GM12873 (cell line): Measurements from ENCODE around the gene MACF1.

Experiments
- TF ChIP-seq, protein P1 (sequence below): IDR thresholded peaks from 2 replicates; pipeline ENCODE4 v1.5.1; 2012; ENCODE audit warnings: low read depth, mild to moderate bottlenecking, moderate library complexity, low read length, control low read depth; ENCODE audit not compliant: insufficient read depth; ENCODE audit errors: missing control alignments

Gene MACF1

DNA sequence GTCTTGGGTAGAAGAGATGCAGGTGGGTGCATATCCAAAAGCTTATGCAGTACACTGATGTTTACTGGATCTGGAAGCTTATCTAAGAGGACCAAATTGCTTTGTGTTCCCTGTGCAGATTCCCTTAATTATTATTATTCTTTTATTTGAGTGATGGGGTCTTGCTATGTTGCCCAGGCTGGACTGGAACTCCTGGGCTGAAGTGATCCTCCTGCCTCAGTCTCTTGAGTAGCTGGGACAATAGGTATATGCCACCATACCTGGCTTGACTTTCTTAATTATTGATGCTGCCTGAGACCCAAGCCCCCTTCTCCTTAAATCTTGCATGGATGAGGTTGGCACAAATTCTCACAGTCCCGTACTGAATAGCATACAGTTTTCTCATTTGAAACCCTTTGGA, 83.0 kb downstream of the MACF1 start:
- TF ChIP-seq, protein P1, sequence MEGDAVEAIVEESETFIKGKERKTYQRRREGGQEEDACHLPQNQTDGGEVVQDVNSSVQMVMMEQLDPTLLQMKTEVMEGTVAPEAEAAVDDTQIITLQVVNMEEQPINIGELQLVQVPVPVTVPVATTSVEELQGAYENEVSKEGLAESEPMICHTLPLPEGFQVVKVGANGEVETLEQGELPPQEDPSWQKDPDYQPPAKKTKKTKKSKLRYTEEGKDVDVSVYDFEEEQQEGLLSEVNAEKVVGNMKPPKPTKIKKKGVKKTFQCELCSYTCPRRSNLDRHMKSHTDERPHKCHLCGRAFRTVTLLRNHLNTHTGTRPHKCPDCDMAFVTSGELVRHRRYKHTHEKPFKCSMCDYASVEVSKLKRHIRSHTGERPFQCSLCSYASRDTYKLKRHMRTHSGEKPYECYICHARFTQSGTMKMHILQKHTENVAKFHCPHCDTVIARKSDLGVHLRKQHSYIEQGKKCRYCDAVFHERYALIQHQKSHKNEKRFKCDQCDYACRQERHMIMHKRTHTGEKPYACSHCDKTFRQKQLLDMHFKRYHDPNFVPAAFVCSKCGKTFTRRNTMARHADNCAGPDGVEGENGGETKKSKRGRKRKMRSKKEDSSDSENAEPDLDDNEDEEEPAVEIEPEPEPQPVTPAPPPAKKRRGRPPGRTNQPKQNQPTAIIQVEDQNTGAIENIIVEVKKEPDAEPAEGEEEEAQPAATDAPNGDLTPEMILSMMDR, result no peak

DNA sequence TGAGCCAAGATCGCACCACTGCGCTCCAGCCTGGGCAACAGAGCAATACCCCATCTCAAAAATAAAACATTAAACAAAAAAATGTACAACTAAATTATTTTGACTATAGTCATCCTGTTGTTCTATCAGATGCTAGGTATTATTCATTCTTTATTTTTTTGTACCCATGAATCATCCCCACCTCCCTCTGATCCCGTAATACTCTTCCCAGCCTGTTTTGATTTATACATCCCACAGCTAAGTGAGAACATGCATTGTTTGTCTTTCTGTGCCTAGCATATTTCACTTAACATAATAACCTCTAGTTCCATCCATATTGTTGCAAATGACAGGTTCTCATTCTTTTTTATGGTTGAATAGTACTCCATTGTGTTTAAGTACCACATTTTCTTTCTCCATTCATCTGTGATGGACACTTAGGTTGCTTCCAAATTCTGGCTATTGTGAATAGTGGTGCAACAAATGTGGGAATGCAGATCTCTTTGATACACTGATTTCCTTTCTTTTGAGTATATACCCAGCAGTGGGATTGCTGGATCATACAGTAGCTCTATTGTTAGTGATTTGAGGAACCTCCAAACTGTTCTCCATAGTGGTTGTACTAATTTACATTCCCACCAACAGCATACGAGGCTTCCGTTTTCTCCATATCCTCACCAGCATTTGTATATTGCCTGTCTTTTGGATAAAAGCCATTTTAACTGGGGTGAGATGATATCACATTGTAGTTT, 84.4 kb downstream of the MACF1 start:
- TF ChIP-seq, protein P1, result no peak

DNA sequence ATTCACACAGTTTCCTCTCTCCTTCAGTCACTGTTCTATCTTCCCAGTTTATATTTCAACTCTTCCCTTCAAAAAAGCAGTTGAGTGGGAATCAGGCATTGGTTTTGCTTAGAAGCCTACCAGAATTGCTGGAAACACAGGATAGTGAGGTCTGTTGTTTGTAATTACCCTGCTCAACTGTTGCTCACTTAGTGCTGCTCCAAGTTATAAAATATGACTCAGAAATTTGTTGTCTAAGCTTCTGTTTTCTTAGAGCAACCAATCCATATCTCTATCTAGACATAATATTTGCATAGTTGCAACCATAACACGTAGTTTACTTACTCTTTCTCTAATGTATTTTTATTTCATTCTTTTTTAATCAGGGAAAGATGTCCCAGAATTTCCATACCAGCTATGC, 87.9 kb downstream of the MACF1 start:
- TF ChIP-seq, protein P1, result no peak

DNA sequence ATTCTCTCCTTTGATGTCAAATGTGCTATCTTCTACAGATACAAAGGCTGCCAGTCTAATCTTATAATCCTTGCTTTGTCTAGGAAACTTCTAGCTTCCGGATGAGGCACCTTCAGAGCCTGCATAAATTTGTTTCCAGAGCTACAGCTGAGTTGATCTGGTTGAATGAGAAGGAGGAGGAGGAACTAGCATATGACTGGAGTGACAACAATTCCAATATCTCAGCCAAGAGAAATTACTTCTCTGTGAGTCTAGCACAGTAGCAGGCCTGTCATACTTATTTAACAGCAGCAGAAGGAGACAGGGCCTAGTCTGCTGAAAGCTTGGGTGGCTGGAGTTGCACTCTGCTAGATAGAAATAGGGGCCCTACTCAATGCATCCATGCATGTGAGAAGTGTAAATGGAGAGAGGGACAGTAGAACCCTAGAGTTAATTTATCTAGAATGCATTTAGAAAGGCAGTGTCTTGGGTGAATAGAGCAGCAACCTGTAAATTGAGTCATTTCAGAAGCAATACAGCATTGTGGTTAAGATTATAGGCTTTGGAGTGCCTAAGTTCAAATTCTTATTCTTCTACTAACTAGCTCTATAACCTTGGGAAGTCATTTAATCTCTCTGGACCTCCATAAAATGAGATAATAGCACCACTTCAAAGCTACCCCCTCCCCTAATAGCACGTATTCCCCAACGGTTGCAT, 89.0 kb downstream of the MACF1 start:
- TF ChIP-seq, protein P1, result no peak

DNA sequence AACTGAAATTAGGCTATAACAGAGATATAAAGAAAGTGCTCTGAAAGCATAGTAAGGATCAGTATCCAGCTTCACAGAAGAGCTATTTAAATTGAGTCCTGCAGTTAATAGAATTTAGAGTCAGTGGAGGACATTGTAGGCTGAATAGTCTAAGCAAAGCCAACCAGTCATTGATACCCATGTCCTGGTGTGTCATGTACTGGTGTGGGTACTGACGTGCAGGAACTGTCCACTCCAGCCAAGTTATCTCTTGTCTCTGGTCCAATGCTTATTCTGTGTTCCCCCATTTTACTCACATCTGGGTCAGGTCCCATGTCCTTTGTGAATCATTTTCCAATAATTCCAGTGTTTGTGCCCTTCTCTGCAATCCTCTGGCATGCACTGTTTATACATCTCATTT, 90.0 kb downstream of the MACF1 start:
- TF ChIP-seq, protein P1, result no peak

DNA sequence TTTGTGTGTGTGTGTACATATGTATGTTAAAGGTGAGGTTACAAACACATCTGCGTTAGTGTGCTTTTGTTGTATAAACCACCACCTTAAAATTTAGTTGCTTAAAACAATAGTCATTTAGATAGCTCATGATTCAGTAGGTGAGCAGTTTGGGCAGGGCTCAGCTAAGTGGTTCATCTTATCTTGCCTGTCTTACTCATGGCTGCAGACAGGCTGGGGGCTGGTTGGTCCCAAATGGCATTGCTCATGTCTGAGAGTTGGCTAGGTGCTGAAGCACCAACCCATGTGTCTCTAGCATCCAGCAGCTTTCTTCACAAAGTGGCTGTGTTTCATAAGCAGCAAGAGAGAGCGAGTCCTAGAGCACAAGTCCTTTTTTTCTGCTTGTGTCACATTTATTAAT, 91.4 kb downstream of the MACF1 start:
- TF ChIP-seq, protein P1, result no peak

DNA sequence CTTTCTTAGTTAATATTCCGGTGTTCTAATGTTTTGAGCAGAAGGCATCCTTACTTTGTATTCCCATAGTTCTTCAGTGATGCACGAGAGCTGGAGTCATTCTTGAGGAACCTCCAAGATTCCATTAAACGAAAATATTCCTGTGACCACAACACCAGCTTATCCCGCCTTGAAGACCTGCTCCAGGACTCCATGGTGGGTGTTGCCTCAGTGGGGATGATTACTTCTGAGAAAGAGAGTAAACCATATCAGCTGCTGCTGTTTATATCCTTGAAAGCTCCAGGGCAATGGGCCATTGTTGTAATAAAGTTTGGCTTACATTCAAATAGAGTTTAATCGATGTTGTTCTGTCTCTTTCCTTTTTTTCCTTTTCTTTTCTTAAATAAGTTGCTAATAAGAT, 93.1 kb downstream of the MACF1 start:
- TF ChIP-seq, protein P1, result no peak
